ENCODE data around the gene FYN. TPM values are rescaled to one million over a fixed set of nuclear protein-coding genes. Genes with fewer than 3 reads are reported as not detected.

FYN gene
- total and polyA plus RNA-seq, 2 of the 13 experiments (the other 11 are each of a cell fraction or from before 2014, with no cell fraction given) = 15.5 to 24.6 TPM

- TF ChIP-seq, protein P1, sequence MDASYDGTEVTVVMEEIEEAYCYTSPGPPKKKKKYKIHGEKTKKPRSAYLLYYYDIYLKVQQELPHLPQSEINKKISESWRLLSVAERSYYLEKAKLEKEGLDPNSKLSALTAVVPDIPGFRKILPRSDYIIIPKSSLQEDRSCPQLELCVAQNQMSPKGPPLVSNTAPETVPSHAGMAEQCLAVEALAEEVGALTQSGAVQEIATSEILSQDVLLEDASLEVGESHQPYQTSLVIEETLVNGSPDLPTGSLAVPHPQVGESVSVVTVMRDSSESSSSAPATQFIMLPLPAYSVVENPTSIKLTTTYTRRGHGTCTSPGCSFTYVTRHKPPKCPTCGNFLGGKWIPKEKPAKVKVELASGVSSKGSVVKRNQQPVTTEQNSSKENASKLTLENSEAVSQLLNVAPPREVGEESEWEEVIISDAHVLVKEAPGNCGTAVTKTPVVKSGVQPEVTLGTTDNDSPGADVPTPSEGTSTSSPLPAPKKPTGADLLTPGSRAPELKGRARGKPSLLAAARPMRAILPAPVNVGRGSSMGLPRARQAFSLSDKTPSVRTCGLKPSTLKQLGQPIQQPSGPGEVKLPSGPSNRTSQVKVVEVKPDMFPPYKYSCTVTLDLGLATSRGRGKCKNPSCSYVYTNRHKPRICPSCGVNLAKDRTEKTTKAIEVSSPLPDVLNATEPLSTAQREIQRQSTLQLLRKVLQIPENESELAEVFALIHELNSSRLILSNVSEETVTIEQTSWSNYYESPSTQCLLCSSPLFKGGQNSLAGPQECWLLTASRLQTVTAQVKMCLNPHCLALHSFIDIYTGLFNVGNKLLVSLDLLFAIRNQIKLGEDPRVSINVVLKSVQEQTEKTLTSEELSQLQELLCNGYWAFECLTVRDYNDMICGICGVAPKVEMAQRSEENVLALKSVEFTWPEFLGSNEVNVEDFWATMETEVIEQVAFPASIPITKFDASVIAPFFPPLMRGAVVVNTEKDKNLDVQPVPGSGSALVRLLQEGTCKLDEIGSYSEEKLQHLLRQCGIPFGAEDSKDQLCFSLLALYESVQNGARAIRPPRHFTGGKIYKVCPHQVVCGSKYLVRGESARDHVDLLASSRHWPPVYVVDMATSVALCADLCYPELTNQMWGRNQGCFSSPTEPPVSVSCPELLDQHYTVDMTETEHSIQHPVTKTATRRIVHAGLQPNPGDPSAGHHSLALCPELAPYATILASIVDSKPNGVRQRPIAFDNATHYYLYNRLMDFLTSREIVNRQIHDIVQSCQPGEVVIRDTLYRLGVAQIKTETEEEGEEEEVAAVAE (CRISPR knock-in tag; IDR thresholded peaks at IDR 0.05; ENCODE audit: borderline replicate concordance) = no peak
- TF ChIP-seq CHCHD3 (CRISPR knock-in tag; IDR thresholded peaks at IDR 0.05) (no peak), ZNF513 (CRISPR knock-in tag; conservative IDR thresholded peaks at IDR 0.05) (no peak), ZFP36L2 (CRISPR knock-in tag; IDR thresholded peaks at IDR 0.05) (no peak), ZNF703 (CRISPR knock-in tag; IDR thresholded peaks at IDR 0.05; ENCODE audit: borderline replicate concordance) (no peak), ZNF770 (CRISPR knock-in tag; IDR thresholded peaks at IDR 0.05) (no peak), THAP11 (CRISPR knock-in tag; IDR thresholded peaks at IDR 0.05) (no peak), ZNF790 (CRISPR knock-in tag; IDR thresholded peaks at IDR 0.05; ENCODE audit: borderline replicate concordance) (no peak), CEBPG (CRISPR knock-in tag; IDR thresholded peaks at IDR 0.05) (peak; percentile 43; the same call in 1 of the 2 replicates), GLI4 (CRISPR knock-in tag; IDR thresholded peaks at IDR 0.05; ENCODE audit: borderline replicate concordance) (no peak), MATR3 (CRISPR knock-in tag; IDR thresholded peaks at IDR 0.05) (no peak), ZNF274 (CRISPR knock-in tag; IDR thresholded peaks at IDR 0.05) (no peak), ZNF180 (CRISPR knock-in tag; IDR thresholded peaks at IDR 0.05; ENCODE audit: borderline replicate concordance, low read depth) (no peak), ZNF614 (CRISPR knock-in tag; IDR thresholded peaks at IDR 0.05; ENCODE audit: borderline replicate concordance) (no peak), DMAP1 (CRISPR knock-in tag; IDR thresholded peaks at IDR 0.05) (no peak), NR3C1 (CRISPR knock-in tag; IDR thresholded peaks at IDR 0.05) (no peak), ZNF816 (CRISPR knock-in tag; IDR thresholded peaks at IDR 0.05; ENCODE audit: borderline replicate concordance) (no peak)
- TF ChIP-seq, protein P2, sequence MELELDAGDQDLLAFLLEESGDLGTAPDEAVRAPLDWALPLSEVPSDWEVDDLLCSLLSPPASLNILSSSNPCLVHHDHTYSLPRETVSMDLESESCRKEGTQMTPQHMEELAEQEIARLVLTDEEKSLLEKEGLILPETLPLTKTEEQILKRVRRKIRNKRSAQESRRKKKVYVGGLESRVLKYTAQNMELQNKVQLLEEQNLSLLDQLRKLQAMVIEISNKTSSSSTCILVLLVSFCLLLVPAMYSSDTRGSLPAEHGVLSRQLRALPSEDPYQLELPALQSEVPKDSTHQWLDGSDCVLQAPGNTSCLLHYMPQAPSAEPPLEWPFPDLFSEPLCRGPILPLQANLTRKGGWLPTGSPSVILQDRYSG (CRISPR knock-in tag; IDR thresholded peaks at IDR 0.05) = no peak
- TF ChIP-seq, protein P3, sequence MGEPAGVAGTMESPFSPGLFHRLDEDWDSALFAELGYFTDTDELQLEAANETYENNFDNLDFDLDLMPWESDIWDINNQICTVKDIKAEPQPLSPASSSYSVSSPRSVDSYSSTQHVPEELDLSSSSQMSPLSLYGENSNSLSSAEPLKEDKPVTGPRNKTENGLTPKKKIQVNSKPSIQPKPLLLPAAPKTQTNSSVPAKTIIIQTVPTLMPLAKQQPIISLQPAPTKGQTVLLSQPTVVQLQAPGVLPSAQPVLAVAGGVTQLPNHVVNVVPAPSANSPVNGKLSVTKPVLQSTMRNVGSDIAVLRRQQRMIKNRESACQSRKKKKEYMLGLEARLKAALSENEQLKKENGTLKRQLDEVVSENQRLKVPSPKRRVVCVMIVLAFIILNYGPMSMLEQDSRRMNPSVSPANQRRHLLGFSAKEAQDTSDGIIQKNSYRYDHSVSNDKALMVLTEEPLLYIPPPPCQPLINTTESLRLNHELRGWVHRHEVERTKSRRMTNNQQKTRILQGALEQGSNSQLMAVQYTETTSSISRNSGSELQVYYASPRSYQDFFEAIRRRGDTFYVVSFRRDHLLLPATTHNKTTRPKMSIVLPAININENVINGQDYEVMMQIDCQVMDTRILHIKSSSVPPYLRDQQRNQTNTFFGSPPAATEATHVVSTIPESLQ (CRISPR knock-in tag; conservative IDR thresholded peaks at IDR 0.05) = no peak
These were observed 258.2 kb downstream of the FYN start (continued) for GRCh38 chr6:111614833-111615582.

All from HepG2 (cell line).